C4-2B (cell line): ENCODE results near the gene SH3GL1.

Experiments used
- H3K27ac ChIP-seq: fragments of 450-650 bp; 2 replicates; pipeline ENCODE4 v1.5.1; 2017
- ZFX ChIP-seq: fragments of 450-650 bp; IDR thresholded peaks from 2 replicates; pipeline ENCODE4 v1.6.1; 2017
- TF ChIP-seq, protein P1 (sequence below): fragments of 450-650 bp; conservative IDR thresholded peaks from 2 replicates; pipeline ENCODE4 v1.5.1; 2017; ENCODE audit warnings: mild to moderate bottlenecking

Gene SH3GL1

DNA sequence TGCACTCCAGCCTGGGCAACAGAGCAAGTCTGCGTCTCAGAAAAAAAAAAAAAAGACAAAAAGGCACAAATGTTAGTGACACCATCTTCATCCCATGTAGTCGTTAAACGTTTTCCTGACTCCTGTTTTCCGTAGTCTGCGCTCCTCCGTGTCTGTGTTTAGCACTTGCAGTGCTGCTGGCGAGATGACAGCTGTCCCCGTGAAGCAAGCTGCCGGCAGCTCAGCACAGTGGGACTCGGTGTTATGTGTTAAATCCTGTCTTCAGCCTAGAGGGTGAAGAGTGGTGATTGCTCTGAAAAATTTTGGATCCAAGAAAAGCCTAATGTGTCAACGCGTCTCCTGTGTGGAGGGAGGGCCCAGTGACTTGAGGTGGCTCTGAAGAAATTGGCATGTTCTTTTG, 38.9 kb upstream of the SH3GL1 start:
- no peak overlapping the region for H3K27ac ChIP-seq
- TF ChIP-seq, protein P1, sequence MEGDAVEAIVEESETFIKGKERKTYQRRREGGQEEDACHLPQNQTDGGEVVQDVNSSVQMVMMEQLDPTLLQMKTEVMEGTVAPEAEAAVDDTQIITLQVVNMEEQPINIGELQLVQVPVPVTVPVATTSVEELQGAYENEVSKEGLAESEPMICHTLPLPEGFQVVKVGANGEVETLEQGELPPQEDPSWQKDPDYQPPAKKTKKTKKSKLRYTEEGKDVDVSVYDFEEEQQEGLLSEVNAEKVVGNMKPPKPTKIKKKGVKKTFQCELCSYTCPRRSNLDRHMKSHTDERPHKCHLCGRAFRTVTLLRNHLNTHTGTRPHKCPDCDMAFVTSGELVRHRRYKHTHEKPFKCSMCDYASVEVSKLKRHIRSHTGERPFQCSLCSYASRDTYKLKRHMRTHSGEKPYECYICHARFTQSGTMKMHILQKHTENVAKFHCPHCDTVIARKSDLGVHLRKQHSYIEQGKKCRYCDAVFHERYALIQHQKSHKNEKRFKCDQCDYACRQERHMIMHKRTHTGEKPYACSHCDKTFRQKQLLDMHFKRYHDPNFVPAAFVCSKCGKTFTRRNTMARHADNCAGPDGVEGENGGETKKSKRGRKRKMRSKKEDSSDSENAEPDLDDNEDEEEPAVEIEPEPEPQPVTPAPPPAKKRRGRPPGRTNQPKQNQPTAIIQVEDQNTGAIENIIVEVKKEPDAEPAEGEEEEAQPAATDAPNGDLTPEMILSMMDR, result no peak
- no peak for TF ChIP-seq ZFX

GRCh38 chr19:4437103-4437502, 36.8 kb upstream of the SH3GL1 start:
- no peak for TF ChIP-seq ZFX
- H3K27ac ChIP-seq, result no peak overlapping the region

DNA sequence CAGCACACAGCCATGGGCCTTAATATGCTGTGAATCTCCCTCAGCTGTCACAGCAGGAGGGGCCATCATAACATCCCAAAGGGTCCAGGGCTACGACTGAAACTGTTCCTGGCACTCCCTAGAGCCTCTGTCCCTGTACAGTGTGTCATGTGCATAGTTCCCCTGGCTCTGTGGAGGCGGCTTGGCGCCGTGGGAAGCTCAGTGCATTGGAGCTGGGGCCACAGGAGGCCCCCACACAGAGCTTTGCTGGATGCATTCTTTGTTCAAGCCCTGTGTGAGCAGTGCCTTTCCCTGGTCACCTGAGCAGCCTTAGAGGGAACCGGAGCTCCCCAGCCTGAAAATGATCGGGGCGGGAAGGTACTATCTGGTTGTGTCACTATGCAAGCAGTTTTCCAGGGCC, 35.9 kb upstream of the SH3GL1 start:
- no peak overlapping the region for H3K27ac ChIP-seq
- TF ChIP-seq, protein P1, result no peak
- no peak for TF ChIP-seq ZFX

DNA sequence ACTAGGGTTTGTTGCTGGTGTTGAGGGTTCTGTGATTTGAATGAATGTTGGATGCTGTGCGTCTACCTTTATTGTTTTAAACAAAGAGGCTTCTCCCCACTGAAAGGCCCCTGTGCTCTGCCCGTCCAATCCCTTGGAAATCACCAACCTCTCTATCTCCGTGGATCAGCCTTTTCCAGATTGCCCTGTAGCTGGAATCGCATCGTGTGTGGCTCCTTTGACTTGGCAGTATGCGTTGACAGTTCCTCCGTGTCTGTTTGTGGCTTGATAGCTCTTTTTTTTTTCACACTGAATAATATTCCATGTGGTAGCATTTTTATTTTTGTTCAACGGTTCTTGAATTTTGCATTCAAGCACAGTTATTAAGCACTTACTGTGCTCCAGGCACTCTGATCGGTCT, 34.0 kb upstream of the SH3GL1 start:
- H3K27ac ChIP-seq, result no peak overlapping the region
- TF ChIP-seq, protein P1, result no peak
- no peak for TF ChIP-seq ZFX

- TF ChIP-seq, protein P1, result no peak
- no peak for TF ChIP-seq ZFX
- H3K27ac ChIP-seq, result no peak overlapping the region
These were observed 32.7 kb upstream of the SH3GL1 start for GRCh38 chr19:4432918-4433506.

DNA sequence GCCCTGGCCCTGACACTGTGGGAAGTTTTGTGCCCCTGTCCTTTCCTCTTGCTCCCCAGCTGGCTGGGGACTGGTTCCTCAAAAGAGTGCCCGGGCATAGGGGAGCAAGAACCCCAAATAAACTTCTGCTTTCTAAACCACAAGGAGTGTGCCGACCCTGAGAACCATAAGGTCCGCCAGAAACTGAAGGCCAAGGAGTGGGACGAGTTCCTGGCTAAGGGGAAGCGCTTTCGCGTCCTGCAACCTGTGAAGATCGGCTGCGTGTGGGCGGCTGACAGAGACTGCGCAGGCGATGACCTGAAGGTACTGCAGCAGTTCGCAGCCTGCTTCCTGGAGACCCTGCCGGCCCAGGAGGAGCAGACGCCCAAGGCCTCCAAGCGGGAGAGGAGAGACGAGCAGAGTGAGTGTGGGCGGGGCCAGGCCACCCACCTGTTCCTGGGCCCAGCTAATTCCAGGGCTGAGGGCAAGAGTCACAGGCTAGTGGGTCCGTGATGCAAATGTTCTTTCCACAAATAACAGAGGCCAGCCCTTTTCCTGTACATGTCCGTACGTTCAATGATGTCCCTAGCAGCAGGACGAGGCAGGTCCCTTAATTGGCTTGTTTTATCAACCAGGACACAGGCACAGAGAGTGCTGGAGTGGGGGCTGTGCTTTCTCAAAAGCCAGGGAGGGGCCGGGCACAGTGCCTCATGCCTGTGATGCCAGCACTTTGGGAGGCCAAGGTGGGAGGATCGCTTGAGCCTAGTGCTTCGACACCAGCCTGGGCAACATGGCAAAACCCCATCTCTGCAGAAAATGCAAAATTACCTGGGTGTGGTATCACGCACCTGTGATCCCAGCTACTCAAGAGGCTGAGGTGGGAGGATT, 31.7 kb upstream of the SH3GL1 start:
- TF ChIP-seq, protein P1, result no peak
- no peak for TF ChIP-seq ZFX
- H3K27ac ChIP-seq, result no peak overlapping the region

GRCh38 chr19:4431296-4431695, 30.9 kb upstream of the SH3GL1 start:
- no peak overlapping the region for H3K27ac ChIP-seq
- no peak for TF ChIP-seq ZFX
- TF ChIP-seq, protein P1, result no peak

GRCh38 chr19:4430760-4431159, 30.4 kb upstream of the SH3GL1 start:
- H3K27ac ChIP-seq, result no peak overlapping the region
- TF ChIP-seq, protein P1, result no peak
- TF ChIP-seq ZFX, result no peak
